ENCODE data around the gene MAS1. TPM values are rescaled to one million over a fixed set of nuclear protein-coding genes. Genes with fewer than 3 reads are reported as not detected.

The MAS1 gene
- total and polyA plus RNA-seq, 2 donors (not counting 3 experiments of a cell fraction or from before 2014, with no cell fraction given), result not detected

DNA sequence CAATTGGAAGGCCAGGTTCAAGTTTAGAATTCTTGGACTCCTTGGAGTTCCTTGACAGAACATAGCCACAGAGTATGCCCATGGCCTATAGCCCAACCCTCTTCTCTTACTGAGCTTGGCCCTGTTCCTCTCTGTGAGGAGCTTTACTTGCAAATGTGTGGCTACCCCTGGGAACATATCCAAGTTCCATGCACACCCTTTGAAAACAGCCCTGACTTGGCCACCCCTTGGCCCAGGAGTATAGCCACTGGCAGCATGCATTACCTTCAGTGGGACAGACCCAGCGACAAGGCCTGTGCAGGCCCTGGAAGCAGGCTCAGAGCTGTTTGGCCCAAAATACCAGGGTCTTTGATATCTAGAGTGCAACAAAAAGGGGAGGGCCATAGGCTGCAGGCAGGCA is 19.5 kb upstream of the MAS1 start:
- dilution Hi-C loops (cut with MboI; ENCODE audit: extremely low pct_ligation_motif_present, low sequenced_read_pairs), result no loop called here
- H2AFZ ChIP-seq (ENCODE audit: low read depth, low read length), result no peak overlapping the region
- CTCF ChIA-PET, result interaction anchor here (0.5 kb wide), 1 partner anchor 229 kb away, joined by 3 read pairs; no protein-coding TSS in a partner anchor
- no peaks in the 10 kb centered on the region for H3K79me2 ChIP-seq (ENCODE audit: control insufficient read depth, insufficient read depth, low read length)
- no peaks in the 10 kb centered on the region for H3K9me3 ChIP-seq (replicated peaks; ENCODE audit: control insufficient read depth, insufficient read depth, low read length)
- BruUV-seq (replicated peaks), result no TSS peak
- DNase-seq (ENCODE audit: low read depth, low spot score) (no peak), FAIRE-seq (no peak)
- H3K9ac ChIP-seq (replicated peaks; ENCODE audit: extremely low read depth, insufficient read depth, low read length), result no peak overlapping the region
- POLR2A ChIA-PET, result no interaction called here
- no peak overlapping the region for H3K27ac ChIP-seq (ENCODE audit: insufficient read depth, low read depth, low read length)
- H3K4me2 ChIP-seq (ENCODE audit: insufficient read depth, low read length), result no peak overlapping the region
- TF ChIP-seq CTCF (IDR thresholded peaks at IDR 0.05; ENCODE audit: extremely low read depth in 1 of 2, insufficient read depth in 1 of 2, low read depth in 1 of 2, low read length in 2 of 2) (no peak), POLR2A (IDR thresholded peaks at IDR 0.05; ENCODE audit: low read depth, low read length) (no peak), MYC (IDR thresholded peaks at IDR 0.05; ENCODE audit: low read depth, low read length) (no peak), GATA2 (IDR thresholded peaks at IDR 0.05; ENCODE audit: insufficient read depth, insufficient read length, low read depth, low read length) (no peak), POLR2AphosphoS5 (IDR thresholded peaks at IDR 0.05; ENCODE audit: insufficient read depth, low read depth, low read length) (no peak), JUN (IDR thresholded peaks at IDR 0.05; ENCODE audit: borderline replicate concordance, insufficient read depth, insufficient read length, low read depth) (no peak), FOS (IDR thresholded peaks at IDR 0.05; ENCODE audit: borderline replicate concordance, insufficient read depth, low read length) (no peak), EZH2 (IDR thresholded peaks at IDR 0.05; ENCODE audit: borderline replicate concordance, low read depth, low read length, severe bottlenecking) (no peak)
- TF ChIP-seq, protein P1, sequence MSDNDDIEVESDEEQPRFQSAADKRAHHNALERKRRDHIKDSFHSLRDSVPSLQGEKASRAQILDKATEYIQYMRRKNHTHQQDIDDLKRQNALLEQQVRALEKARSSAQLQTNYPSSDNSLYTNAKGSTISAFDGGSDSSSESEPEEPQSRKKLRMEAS (IDR thresholded peaks at IDR 0.05; ENCODE audit: insufficient read depth, insufficient read length), result no peak
- H3K4me3 ChIP-seq (replicated peaks in 1 of 3; ENCODE audit: insufficient read depth in 1 of 3, low read depth in 1 of 3, low read length in 3 of 3), result no peak overlapping the region
- intact Hi-C loops (cut with micrococcal nuclease), result no loop called here
- no peaks in the 10 kb centered on the region for H3K36me3 ChIP-seq (ENCODE audit: control insufficient read depth in 2 of 2, extremely low read depth in 1 of 2, insufficient read depth in 2 of 2, low read length in 2 of 2)
- H4K20me1 ChIP-seq (replicated peaks; ENCODE audit: control insufficient read depth, extremely low read depth, insufficient read depth, low read length), result no peaks in the 10 kb centered on the region
- H3K4me1 ChIP-seq (ENCODE audit: control insufficient read depth, extremely low read depth, insufficient read depth, low read length), result no peaks in the 10 kb centered on the region
- no peaks in the 10 kb centered on the region for H3K27me3 ChIP-seq (ENCODE audit: control insufficient read depth in 2 of 2, insufficient read depth in 2 of 2, low read length in 2 of 2)
- H3K9me1 ChIP-seq (replicated peaks; ENCODE audit: control insufficient read depth, extremely low read depth, insufficient read depth, low read length), result no peaks in the 10 kb centered on the region
